ENCODE measurements around the gene ZNHIT2.

- TF ChIP-seq, protein P1, sequence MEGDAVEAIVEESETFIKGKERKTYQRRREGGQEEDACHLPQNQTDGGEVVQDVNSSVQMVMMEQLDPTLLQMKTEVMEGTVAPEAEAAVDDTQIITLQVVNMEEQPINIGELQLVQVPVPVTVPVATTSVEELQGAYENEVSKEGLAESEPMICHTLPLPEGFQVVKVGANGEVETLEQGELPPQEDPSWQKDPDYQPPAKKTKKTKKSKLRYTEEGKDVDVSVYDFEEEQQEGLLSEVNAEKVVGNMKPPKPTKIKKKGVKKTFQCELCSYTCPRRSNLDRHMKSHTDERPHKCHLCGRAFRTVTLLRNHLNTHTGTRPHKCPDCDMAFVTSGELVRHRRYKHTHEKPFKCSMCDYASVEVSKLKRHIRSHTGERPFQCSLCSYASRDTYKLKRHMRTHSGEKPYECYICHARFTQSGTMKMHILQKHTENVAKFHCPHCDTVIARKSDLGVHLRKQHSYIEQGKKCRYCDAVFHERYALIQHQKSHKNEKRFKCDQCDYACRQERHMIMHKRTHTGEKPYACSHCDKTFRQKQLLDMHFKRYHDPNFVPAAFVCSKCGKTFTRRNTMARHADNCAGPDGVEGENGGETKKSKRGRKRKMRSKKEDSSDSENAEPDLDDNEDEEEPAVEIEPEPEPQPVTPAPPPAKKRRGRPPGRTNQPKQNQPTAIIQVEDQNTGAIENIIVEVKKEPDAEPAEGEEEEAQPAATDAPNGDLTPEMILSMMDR (IDR thresholded peaks at IDR 0.05), result no peak
- TF ChIP-seq POLR2A (IDR thresholded peaks at IDR 0.05), result no peak
Measured at GRCh38 chr11:65132988-65133700, 15.6 kb upstream of the ZNHIT2 start.
